Left lung (tissue), 10 donors: Measurements from ENCODE around the gene CREBRF. TPM values are rescaled to one million over a fixed set of nuclear protein-coding genes. Genes with fewer than 3 reads are reported as not detected.

Experiments
- ATAC-seq: fragments of 200-7000 bp; cut with Tn5 transposase; one replicate; pipeline ENCODE4 v1.9.1; 2020; ENCODE audit warnings: moderate library complexity
- DNase-seq, 4 donors: peaks; one replicate each; pipeline ENCODE4 v3.0.0-alpha.2; 2013 to 2020
- H3K27ac ChIP-seq, 2 donors: fragments of 200-600 bp; sonication (generic) in 1 of 2; one replicate each; pipeline versions ENCODE4 v1.5.0 to v1.8.0; 2020 to 2021
- H3K27me3 ChIP-seq, 2 donors: fragments of 200-600 bp; sonication (generic) in 1 of 2; one replicate each; pipeline versions ENCODE4 v1.5.0 to v1.8.0; 2020 to 2021
- H3K36me3 ChIP-seq, 2 donors: fragments of 200-600 bp; sonication (generic) in 1 of 2; one replicate each; pipeline versions ENCODE4 v1.5.0 to v1.8.0; 2020 to 2021
- H3K4me1 ChIP-seq, 2 donors: fragments of 200-600 bp; one replicate each; pipeline ENCODE4 v1.8.0; 2021
- H3K4me3 ChIP-seq, 2 donors: fragments of 200-600 bp; sonication (generic) in 1 of 2; one replicate each; pipeline versions ENCODE4 v1.5.0 to v1.8.0; 2020 to 2021; ENCODE audit warnings: mild to moderate bottlenecking in 1 of 2
- H3K9me3 ChIP-seq, 2 donors: fragments of 200-600 bp; sonication (generic) in 1 of 2; one replicate each; pipeline versions ENCODE4 v1.5.0 to v1.8.0; 2020 to 2021
- CTCF ChIP-seq, 2 donors: fragments of 200-600 bp; sonication (generic) in 1 of 2; IDR thresholded peaks; one replicate each; pipeline versions ENCODE4 v1.5.0 to v1.8.0; 2021; ENCODE audit warnings: antibody characterized with exemption in 2 of 2
- intact Hi-C, 2 donors: fragments of 100-400 bp; cut with DNase I; formaldehyde crosslinking; loops; one replicate each; pipeline versions ENCODE4 v1.11.2 to v1.14.2; 2022
- polyA plus RNA-seq, 6 donors: library from polyadenylated mRNA; unstranded; fragments of 120-200 nt; gene quantifications; one replicate each; pipeline ENCODE4 v1.2.1, GENCODE V29; 2013; ENCODE audit not compliant: insufficient read length in 6 of 6
- total RNA-seq, 2 donors: library from RNA; stranded (reverse); fragmentation: NEBNext Ultra II Directional; extraction: Animal tissue kit (Norgen Biotek cat#: 25700); gene quantifications; one replicate each; pipeline ENCODE4 v1.2.1, GENCODE V29; 2021
- donor health status: DM: no; HTN: yes; CAD: no.
- donor health status: DM: no; HTN: no; CAD: no.

CREBRF gene
- total and polyA plus RNA-seq, 8 donors = 14.7 to 34.4 (median 20.3) TPM

DNA sequence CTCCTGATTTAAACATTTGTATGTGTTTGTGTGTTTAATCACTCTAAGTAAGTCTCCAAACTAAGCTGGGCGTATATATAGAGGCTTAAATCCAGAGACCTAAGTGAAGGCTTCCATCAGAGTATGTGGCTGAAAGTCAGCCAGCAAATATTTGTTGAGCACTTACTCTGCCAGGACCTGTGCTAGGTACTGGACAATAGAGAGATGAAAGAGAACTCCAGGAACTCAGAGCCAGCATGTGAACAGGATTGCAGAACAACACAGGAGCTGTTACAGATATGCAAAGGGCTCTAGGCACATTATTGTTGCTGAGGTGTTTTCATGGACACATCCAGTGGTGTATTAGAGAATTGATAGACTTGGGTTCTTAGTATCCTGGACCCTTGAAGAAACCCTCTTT is 83.5 kb downstream of the CREBRF start:
- Histone ChIP-seq H3K27ac (peak overlapping the region in 1 of 2 donors; percentile 13), H3K9me3 (no peaks in the 10 kb centered on the region), H3K4me1 (peaks cover 0 to 7% of the 10 kb centered on the region in 2 donors), H3K4me3 (no peak overlapping the region), H3K36me3 (peaks cover 0 to 5% of the 10 kb centered on the region in 2 donors), H3K27me3 (no peaks in the 10 kb centered on the region)
- DNase-seq = no peak
- no peak for TF ChIP-seq CTCF (IDR thresholded peaks at IDR 0.05)
- intact Hi-C loops = loop anchor here in 1 of 2 donors (10.0 kb wide), 1 partner anchor 155 kb away; the partner anchor contains the start of gene ATP6V0E1
- peak; percentile 60 for ATAC-seq

DNA sequence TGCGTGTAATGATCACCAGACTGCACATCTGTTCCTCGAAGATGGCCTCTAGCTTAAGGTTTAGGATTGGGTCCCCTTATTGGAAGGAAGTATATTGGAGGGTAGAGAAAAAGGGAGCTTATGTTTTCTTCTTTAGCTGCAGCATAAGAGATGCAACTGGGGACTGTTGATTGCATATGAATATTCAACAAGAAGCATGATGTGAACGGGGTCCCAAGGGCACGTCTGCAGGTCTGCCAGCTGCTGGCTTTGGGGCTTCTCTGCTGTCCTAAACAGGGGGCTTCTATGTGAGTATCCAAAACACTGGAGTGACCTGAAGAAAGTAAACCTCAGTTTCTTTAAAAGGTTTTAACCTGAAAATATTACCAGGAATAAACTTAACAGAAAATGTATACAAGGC is 84.6 kb downstream of the CREBRF start:
- intact Hi-C loops = loop anchor here in 1 of 2 donors (10.0 kb wide), 1 partner anchor 156 kb away; the partner anchor contains the start of gene ATP6V0E1
- Histone ChIP-seq H3K4me3 (no peak overlapping the region), H3K4me1 (peaks cover 0 to 16% of the 10 kb centered on the region in 2 donors), H3K27me3 (no peaks in the 10 kb centered on the region), H3K9me3 (no peaks in the 10 kb centered on the region), H3K27ac (no peak overlapping the region), H3K36me3 (peaks cover 0 to 1% of the 10 kb centered on the region in 2 donors)
- no peak for TF ChIP-seq CTCF (IDR thresholded peaks at IDR 0.05)
- ATAC-seq (no peak), DNase-seq (no peak)

DNA sequence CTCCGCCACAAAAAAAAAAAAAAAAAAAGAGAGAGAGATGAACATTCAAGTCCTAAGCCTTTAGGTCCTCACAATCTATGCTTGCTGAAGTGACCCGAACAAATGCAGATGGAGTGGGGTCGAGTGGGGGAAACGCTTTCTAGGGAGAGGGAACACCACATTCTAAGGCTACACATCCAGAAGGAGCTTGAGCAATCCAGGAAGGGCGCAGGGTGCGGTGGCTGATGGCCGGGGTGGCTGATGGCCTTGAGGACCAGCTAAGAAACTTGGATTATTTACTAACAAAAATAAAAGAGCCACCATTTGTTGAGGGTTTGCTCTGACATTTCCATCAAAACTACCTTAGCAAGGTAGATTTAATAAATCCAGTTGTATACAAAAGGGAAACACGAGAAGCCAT is 87.4 kb downstream of the CREBRF start:
- H3K36me3 ChIP-seq = peaks cover 0 to 19% of the 10 kb centered on the region in 2 donors
- H3K9me3 ChIP-seq = no peaks in the 10 kb centered on the region
- peaks cover 0 to 16% of the 10 kb centered on the region in 2 donors for H3K4me1 ChIP-seq
- H3K4me3 ChIP-seq = no peak overlapping the region
- no peak overlapping the region for H3K27ac ChIP-seq
- no peak for TF ChIP-seq CTCF (IDR thresholded peaks at IDR 0.05)
- H3K27me3 ChIP-seq = no peaks in the 10 kb centered on the region
- DNase-seq (no peak), ATAC-seq (no peak)
- intact Hi-C loops = loop anchor here in 1 of 2 donors (10.0 kb wide), 1 partner anchor 159 kb away; the partner anchor contains the start of gene ATP6V0E1

GRCh38 chr5:173144200-173145176 is 88.3 kb downstream of the CREBRF start, which contains the start of gene BNIP1:
Gene BNIP1, plus strand, starts transcription at chr5:173144531. Its CDS starts 15 bp downstream, at chr5:173144546.
- Histone ChIP-seq H3K27ac (peak within 1 kb of the TSS; percentile 85 to 91), H3K27me3 (no peaks in the 10 kb centered on the region), H3K4me3 (peak within 1 kb of the TSS; percentile 91 to 92), H3K9me3 (no peaks in the 10 kb centered on the region), H3K36me3 (peaks cover 0 to 28% of the 10 kb centered on the region in 2 donors), H3K4me1 (peaks cover 0 to 16% of the 10 kb centered on the region in 2 donors)
- peak; percentile 80 to 89 for TF ChIP-seq CTCF (IDR thresholded peaks at IDR 0.05)
- peak; percentile 95 to 98 (median 96) for DNase-seq
- peak; percentile 99 for ATAC-seq
- intact Hi-C loops = loop anchor here in 1 of 2 donors (10.0 kb wide), 1 partner anchor 160 kb away; the partner anchor contains the start of gene ATP6V0E1

- no peak for TF ChIP-seq CTCF (IDR thresholded peaks at IDR 0.05)
- Histone ChIP-seq H3K4me1 (peaks cover 0 to 16% of the 10 kb centered on the region in 2 donors), H3K27me3 (no peaks in the 10 kb centered on the region), H3K4me3 (no peak overlapping the region), H3K27ac (no peak overlapping the region), H3K9me3 (no peaks in the 10 kb centered on the region), H3K36me3 (peaks cover 0 to 60% of the 10 kb centered on the region in 2 donors)
- DNase-seq = no peak
- ATAC-seq = no peak
- intact Hi-C loops = loop anchor here in 1 of 2 donors (10.0 kb wide), 1 partner anchor 164 kb away; the partner anchor contains the start of gene ATP6V0E1
These were observed 92.2 kb downstream of the CREBRF start for GRCh38 chr5:173148354-173148753.
